Measurements from ENCODE around the gene PTPRM. TPM values are rescaled to one million over a fixed set of nuclear protein-coding genes. Genes with fewer than 3 reads are reported as not detected.

PTPRM gene
- total RNA-seq, 4 donors from 2014 or later: 22.5 to 92.5 (median 39.2) TPM

DNA sequence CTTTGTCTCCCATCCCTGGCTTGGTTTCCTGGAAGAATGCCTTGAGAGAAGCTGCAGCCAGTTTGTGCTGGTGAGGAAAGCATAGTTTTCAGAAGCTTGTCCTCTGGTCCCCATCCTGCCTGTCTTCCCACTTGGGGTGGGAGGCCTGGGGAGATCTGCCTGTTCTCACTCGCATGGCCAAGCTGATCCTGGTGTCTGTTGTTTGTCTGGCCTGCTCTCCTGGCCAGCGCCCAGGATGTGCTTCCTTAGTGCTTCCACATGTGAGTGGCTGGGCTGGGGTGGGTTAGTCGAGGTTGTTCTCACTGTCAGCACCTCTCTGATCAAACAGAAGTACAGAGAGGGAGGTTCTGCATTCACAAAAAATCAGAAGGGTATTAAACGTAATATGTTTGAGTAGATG lies 49.5 kb downstream of the PTPRM start:
- Histone ChIP-seq H3K4me3 (no peak overlapping the region), H3K4me1 (peaks cover 0 to 26% (median 10%) of the 10 kb centered on the region in 4 donors), H3K27ac (peak overlapping the region in 3 of 4 donors; percentile 0 to 63 (median 53)), H3K9me3 (no peaks in the 10 kb centered on the region), H3K36me3 (no peaks in the 10 kb centered on the region), H3K27me3 (no peaks in the 10 kb centered on the region)
- peak; percentile 24 for DNase-seq
- 48% methylated on average over 4 of the region's 4 CpGs; no CpG with 5 or more reads in 1 of the 2 donors for WGBS, 2 donors (ENCODE audit: low coverage in 1 of 2)
- TF ChIP-seq EP300 (IDR thresholded peaks at IDR 0.05; ENCODE audit: low read depth) (no peak), POLR2A (IDR thresholded peaks at IDR 0.05) (no peak), POLR2AphosphoS5 (IDR thresholded peaks at IDR 0.05) (peak in 1 of 3 donors; percentile 60)
- TF ChIP-seq, protein P1, sequence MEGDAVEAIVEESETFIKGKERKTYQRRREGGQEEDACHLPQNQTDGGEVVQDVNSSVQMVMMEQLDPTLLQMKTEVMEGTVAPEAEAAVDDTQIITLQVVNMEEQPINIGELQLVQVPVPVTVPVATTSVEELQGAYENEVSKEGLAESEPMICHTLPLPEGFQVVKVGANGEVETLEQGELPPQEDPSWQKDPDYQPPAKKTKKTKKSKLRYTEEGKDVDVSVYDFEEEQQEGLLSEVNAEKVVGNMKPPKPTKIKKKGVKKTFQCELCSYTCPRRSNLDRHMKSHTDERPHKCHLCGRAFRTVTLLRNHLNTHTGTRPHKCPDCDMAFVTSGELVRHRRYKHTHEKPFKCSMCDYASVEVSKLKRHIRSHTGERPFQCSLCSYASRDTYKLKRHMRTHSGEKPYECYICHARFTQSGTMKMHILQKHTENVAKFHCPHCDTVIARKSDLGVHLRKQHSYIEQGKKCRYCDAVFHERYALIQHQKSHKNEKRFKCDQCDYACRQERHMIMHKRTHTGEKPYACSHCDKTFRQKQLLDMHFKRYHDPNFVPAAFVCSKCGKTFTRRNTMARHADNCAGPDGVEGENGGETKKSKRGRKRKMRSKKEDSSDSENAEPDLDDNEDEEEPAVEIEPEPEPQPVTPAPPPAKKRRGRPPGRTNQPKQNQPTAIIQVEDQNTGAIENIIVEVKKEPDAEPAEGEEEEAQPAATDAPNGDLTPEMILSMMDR (IDR thresholded peaks at IDR 0.05): no peak
- intact Hi-C loops (cut with DNase I; ENCODE audit: low total_unique reads) (no loop called here), in situ Hi-C loops (cut with MboI; ENCODE audit: low pct_ligation_motif_present in 1 of 4, low pct_unique_long_range_greater_than_20kb in 1 of 4, low sequenced_read_pairs in 3 of 4) (no loop called here)

DNA sequence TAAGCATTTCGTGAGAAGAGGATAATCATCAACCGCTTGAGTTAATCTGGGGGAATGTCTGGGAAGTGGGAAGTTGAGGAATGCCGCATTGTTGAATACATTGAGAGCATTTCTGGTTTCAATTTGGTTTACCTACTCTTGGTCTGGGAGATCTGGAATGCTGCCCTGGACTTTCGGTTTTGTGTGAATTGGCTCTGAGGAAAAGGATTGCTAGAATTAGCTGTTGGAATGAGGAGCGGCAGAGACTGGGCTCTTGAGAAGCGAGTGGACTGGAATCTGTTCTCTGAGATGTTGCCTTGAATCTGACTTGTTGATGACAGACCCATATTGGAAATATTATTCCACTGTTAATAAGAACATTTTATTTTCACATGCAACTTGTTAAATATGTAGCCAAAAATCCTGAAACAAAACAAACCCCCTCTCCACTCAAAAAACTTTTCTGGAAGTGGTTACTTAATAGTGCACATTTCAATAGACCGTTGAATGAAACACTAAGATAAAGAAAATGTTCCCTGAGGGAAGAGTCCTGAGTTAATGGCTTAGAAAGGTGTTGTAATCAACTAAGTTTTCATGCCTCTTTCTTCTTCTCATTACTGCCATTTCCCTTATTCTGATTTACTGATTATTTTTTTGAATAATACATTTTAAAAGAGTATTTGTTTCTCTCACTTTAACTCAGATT lies 50.8 kb downstream of the PTPRM start:
- Histone ChIP-seq H3K4me1 (peaks cover 0 to 26% (median 10%) of the 10 kb centered on the region in 4 donors), H3K9me3 (no peaks in the 10 kb centered on the region), H3K27me3 (no peaks in the 10 kb centered on the region), H3K36me3 (no peaks in the 10 kb centered on the region), H3K27ac (peak overlapping the region; percentile 20 to 63 (median 46)), H3K4me3 (no peak overlapping the region)
- DNase-seq: peak; percentile 41
- WGBS, 2 donors (ENCODE audit: low coverage in 1 of 2): 29 to 31% methylated on average over 2 to 7 of the region's 7 CpGs
- in situ Hi-C loops (cut with MboI; ENCODE audit: low pct_ligation_motif_present in 1 of 4, low pct_unique_long_range_greater_than_20kb in 1 of 4, low sequenced_read_pairs in 3 of 4) (no loop called here), intact Hi-C loops (cut with DNase I; ENCODE audit: low total_unique reads) (no loop called here)
- TF ChIP-seq EP300 (IDR thresholded peaks at IDR 0.05; ENCODE audit: low read depth) (no peak), POLR2A (IDR thresholded peaks at IDR 0.05) (no peak), POLR2AphosphoS5 (IDR thresholded peaks at IDR 0.05) (no peak)
- TF ChIP-seq, protein P1 (IDR thresholded peaks at IDR 0.05): no peak

DNA sequence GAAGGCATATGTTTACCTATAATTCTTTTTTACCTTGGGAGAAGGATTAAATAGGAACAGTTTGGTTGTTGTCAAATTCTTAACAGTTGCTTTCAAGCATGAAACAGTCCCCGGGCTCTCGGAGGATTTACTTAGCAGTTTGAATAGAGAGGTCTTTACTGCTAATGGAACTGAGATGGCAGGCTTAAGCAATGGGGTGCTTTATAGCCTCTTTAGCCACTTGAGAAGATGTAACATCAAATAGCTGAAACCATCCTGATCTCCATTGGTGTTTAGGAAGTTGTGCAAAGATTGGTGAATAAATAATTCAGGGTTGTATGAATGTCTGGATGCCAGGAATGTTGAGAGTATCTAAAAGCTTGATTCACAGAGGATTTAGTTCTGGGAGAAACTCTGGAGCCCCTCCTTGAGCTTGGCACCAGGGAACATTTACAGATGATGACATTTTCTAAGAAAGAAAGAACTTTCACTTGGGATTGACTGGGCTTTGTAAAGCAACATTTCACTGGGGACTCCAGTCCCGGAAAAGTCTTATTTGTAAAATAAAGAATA lies 51.9 kb downstream of the PTPRM start:
- H3K9me3 ChIP-seq: no peaks in the 10 kb centered on the region
- no peak for TF ChIP-seq POLR2A (IDR thresholded peaks at IDR 0.05)
- TF ChIP-seq, protein P1 (IDR thresholded peaks at IDR 0.05): no peak
- no peak for TF ChIP-seq POLR2AphosphoS5 (IDR thresholded peaks at IDR 0.05)
- no peak for TF ChIP-seq EP300 (IDR thresholded peaks at IDR 0.05; ENCODE audit: low read depth)
- in situ Hi-C loops (cut with MboI; ENCODE audit: low pct_ligation_motif_present in 1 of 4, low pct_unique_long_range_greater_than_20kb in 1 of 4, low sequenced_read_pairs in 3 of 4) (no loop called here), intact Hi-C loops (cut with DNase I; ENCODE audit: low total_unique reads) (no loop called here)
- no peak overlapping the region for H3K27ac ChIP-seq
- WGBS, 2 donors (ENCODE audit: low coverage in 1 of 2): 78% methylated on average over 3 of the region's 3 CpGs
- H3K4me1 ChIP-seq: peaks cover 0 to 26% (median 10%) of the 10 kb centered on the region in 4 donors
- H3K36me3 ChIP-seq: no peaks in the 10 kb centered on the region
- no peaks in the 10 kb centered on the region for H3K27me3 ChIP-seq
- no peak for DNase-seq
- no peak overlapping the region for H3K4me3 ChIP-seq

DNA sequence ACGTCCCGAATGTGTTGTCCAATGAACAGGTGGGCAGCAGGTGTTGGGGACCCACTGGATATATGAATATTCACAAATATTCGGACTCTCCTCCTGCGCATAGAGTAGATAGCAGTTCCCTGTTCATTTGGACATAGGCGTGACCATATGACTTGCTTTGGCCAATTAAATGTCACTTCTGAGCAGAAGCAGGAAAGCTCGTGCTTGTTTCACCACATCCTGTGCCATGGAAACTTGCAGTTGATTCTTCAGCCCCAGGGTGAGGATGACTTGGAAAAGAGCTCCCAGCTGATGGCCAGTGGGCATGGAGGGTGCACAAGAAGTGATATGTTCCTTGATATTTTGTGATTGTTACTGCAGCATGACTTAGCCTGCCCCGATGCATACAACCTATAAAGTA lies 52.6 kb downstream of the PTPRM start:
- in situ Hi-C loops (cut with MboI; ENCODE audit: low pct_ligation_motif_present in 1 of 4, low pct_unique_long_range_greater_than_20kb in 1 of 4, low sequenced_read_pairs in 3 of 4) (no loop called here), intact Hi-C loops (cut with DNase I; ENCODE audit: low total_unique reads) (no loop called here)
- DNase-seq: no peak
- WGBS, 2 donors (ENCODE audit: low coverage in 1 of 2): 82 to 89% methylated on average over 6 to 7 of the region's 7 CpGs
- H3K4me1 ChIP-seq: peaks cover 0 to 26% (median 10%) of the 10 kb centered on the region in 4 donors
- no peak overlapping the region for H3K4me3 ChIP-seq
- H3K9me3 ChIP-seq: no peaks in the 10 kb centered on the region
- TF ChIP-seq POLR2AphosphoS5 (IDR thresholded peaks at IDR 0.05) (no peak), POLR2A (IDR thresholded peaks at IDR 0.05) (no peak), EP300 (IDR thresholded peaks at IDR 0.05; ENCODE audit: low read depth) (no peak)
- TF ChIP-seq, protein P1 (IDR thresholded peaks at IDR 0.05): no peak
- no peak overlapping the region for H3K27ac ChIP-seq
- H3K36me3 ChIP-seq: no peaks in the 10 kb centered on the region
- no peaks in the 10 kb centered on the region for H3K27me3 ChIP-seq
